Islet precursor cell (in vitro differentiated cells): Measurements from ENCODE around the gene RPS6KC1.

Experiments
- DNase-seq: peaks from one replicate; pipeline ENCODE4 v3.0.0-alpha.2; 2018

RPS6KC1 gene

GRCh38 chr1:213247038-213247437, 196.0 kb downstream of the RPS6KC1 start:
- DNase-seq = no peak

GRCh38 chr1:213249395-213249794, 198.4 kb downstream of the RPS6KC1 start:
- no peak for DNase-seq

GRCh38 chr1:213250041-213250440, 199.0 kb downstream of the RPS6KC1 start:
- DNase-seq = no peak

- DNase-seq = no peak
Measured at GRCh38 chr1:213250446-213250845, 199.4 kb downstream of the RPS6KC1 start.

- DNase-seq = no peak
Measured at GRCh38 chr1:213251972-213252371, 200.9 kb downstream of the RPS6KC1 start.

- no peak for DNase-seq
Measured at GRCh38 chr1:213256438-213257087, 205.5 kb downstream of the RPS6KC1 start.

- DNase-seq = no peak
Measured at GRCh38 chr1:213260311-213261075, 209.5 kb downstream of the RPS6KC1 start.

GRCh38 chr1:213264531-213264930, 213.5 kb downstream of the RPS6KC1 start:
- DNase-seq = no peak

- no peak for DNase-seq
Measured at GRCh38 chr1:213266983-213267772, 216.1 kb downstream of the RPS6KC1 start.

- DNase-seq = no peak
Measured at GRCh38 chr1:213268221-213268620, 217.2 kb downstream of the RPS6KC1 start.

GRCh38 chr1:213269829-213270228, 218.8 kb downstream of the RPS6KC1 start:
- DNase-seq = no peak

GRCh38 chr1:213273546-213273945, 222.5 kb downstream of the RPS6KC1 start:
- no peak for DNase-seq

GRCh38 chr1:213274140-213274539, 223.1 kb downstream of the RPS6KC1 start:
- no peak for DNase-seq

- DNase-seq = no peak
Measured at GRCh38 chr1:213275293-213275692, 224.3 kb downstream of the RPS6KC1 start.

GRCh38 chr1:213276236-213276635, 225.2 kb downstream of the RPS6KC1 start:
- DNase-seq = no peak

- DNase-seq = no peak
Measured at GRCh38 chr1:213277036-213277435, 226.0 kb downstream of the RPS6KC1 start.

GRCh38 chr1:213279410-213279809, 228.4 kb downstream of the RPS6KC1 start:
- no peak for DNase-seq

- no peak for DNase-seq
Measured at GRCh38 chr1:213281640-213282301, 230.7 kb downstream of the RPS6KC1 start.

- no peak for DNase-seq
Measured at GRCh38 chr1:213284626-213285025, 233.6 kb downstream of the RPS6KC1 start.

GRCh38 chr1:213286235-213286634, 235.2 kb downstream of the RPS6KC1 start:
- DNase-seq = no peak

GRCh38 chr1:213287987-213288386, 236.9 kb downstream of the RPS6KC1 start:
- DNase-seq = no peak

- no peak for DNase-seq
Measured at GRCh38 chr1:213291526-213291925, 240.5 kb downstream of the RPS6KC1 start.

GRCh38 chr1:213292614-213293013, 241.6 kb downstream of the RPS6KC1 start:
- no peak for DNase-seq
